CD4-positive, alpha-beta memory T cell (primary cell): Measurements from ENCODE around the gene MBD3L3. TPM values are rescaled to one million over a fixed set of nuclear protein-coding genes. Genes with fewer than 3 reads are reported as not detected.
A peak's percentile ranks its signal among the peaks of the same experiment; 100 is the strongest.
"Not testable (repeated sequence)": the region's sequence is repeated elsewhere in the genome, so short reads cannot be mapped to it uniquely, and the experiment has no call there.

Experiments
- CTCF ChIA-PET: fragments of 350-600 bp; sonication (Branson Sonifier 250); formaldehyde crosslinking; loops from one replicate; lab custom pipeline; 2021; ENCODE audit warnings: inconsistent platforms; ENCODE audit not compliant: partially characterized antibody; lab: Charles Lee
- POLR2A ChIA-PET: fragments of 350-600 bp; sonication (Branson Sonifier 250); formaldehyde crosslinking; loops from one replicate; lab custom pipeline; 2021; ENCODE audit not compliant: partially characterized antibody; lab: Charles Lee
- DNase-seq, 5 donors: peaks; one replicate each; pipeline versions ENCODE4 v3.0.0 to v3.0.0-alpha.2; 2020 to 2022; ENCODE audit warnings: mixed read lengths in 1 of 5
- H3K27ac ChIP-seq: one replicate; pipeline ENCODE4 v1.7.0; 2013; ENCODE audit warnings: low read depth, low read length
- H3K27me3 ChIP-seq: 2 replicates; pipeline ENCODE4 v1.7.0; 2013; ENCODE audit warnings: mild to moderate bottlenecking, low read length, moderate library complexity; ENCODE audit not compliant: insufficient read depth
- H3K36me3 ChIP-seq: 2 replicates; pipeline ENCODE4 v1.7.0; 2013; ENCODE audit warnings: mild to moderate bottlenecking, low read length, moderate library complexity; ENCODE audit not compliant: insufficient read depth
- H3K4me1 ChIP-seq: 2 replicates; pipeline ENCODE4 v1.7.0; 2013; ENCODE audit warnings: mild to moderate bottlenecking, low read length, moderate library complexity; ENCODE audit not compliant: insufficient read depth
- H3K4me3 ChIP-seq, 2 donors: one replicate each; pipeline ENCODE4 v1.7.0; 2013; ENCODE audit warnings: low read length in 2 of 2, mild to moderate bottlenecking in 1 of 2
- H3K9me3 ChIP-seq, 2 donors: one replicate each; pipeline ENCODE4 v1.7.0; 2013; ENCODE audit warnings: low read length in 2 of 2, control low read depth in 1 of 2; ENCODE audit not compliant: control insufficient read depth in 1 of 2
- H3K27ac Mint-ChIP-seq, 7 donors: one replicate each; pipeline ENCODE4 v1.8.0; 2020 to 2021; ENCODE audit warnings: mixed read lengths in 7 of 7, mild to moderate bottlenecking in 6 of 7, inconsistent platforms in 3 of 7, moderate library complexity in 3 of 7
- H3K27me3 Mint-ChIP-seq, 2 donors: one replicate each; pipeline ENCODE4 v1.8.0; 2020 to 2021; ENCODE audit warnings: mixed read lengths in 2 of 2
- H3K36me3 Mint-ChIP-seq, 2 donors: one replicate each; pipeline ENCODE4 v1.8.0; 2020 to 2021; ENCODE audit warnings: mixed read lengths in 2 of 2, inconsistent platforms in 1 of 2, mild to moderate bottlenecking in 1 of 2
- H3K4me1 Mint-ChIP-seq, 4 donors: one replicate each; pipeline ENCODE4 v1.8.0; 2020 to 2021; ENCODE audit warnings: mixed read lengths in 4 of 4, mild to moderate bottlenecking in 1 of 4
- H3K4me3 Mint-ChIP-seq, 8 donors: one replicate each; pipeline ENCODE4 v1.8.0; 2020 to 2021; ENCODE audit warnings: mixed read lengths in 8 of 8, mild to moderate bottlenecking in 7 of 8, moderate library complexity in 6 of 8, inconsistent platforms in 3 of 8
- H3K9me3 Mint-ChIP-seq, 8 donors: one replicate each; pipeline ENCODE4 v1.8.0; 2020 to 2021; ENCODE audit warnings: mixed read lengths in 8 of 8, mild to moderate bottlenecking in 5 of 8, inconsistent platforms in 3 of 8, moderate library complexity in 1 of 8
- intact Hi-C: fragments of 100-400 bp; cut with micrococcal nuclease; formaldehyde crosslinking; loops from one replicate; pipeline ENCODE4 v1.15.1; 2023
- polyA plus RNA-seq, 2 donors: library from polyadenylated mRNA; unstranded; fragments of 300-500 nt; fragmentation: Illumina TruSeq; gene quantifications; one replicate each; pipeline ENCODE4 v1.2.3, GENCODE V29; 2021
- total RNA-seq, 2 experiments: library from RNA; stranded (reverse); gene quantifications; one replicate each; pipeline ENCODE4 v1.2.3, GENCODE V29; 2021

Gene MBD3L3
- total RNA-seq (not detected), polyA plus RNA-seq (not detected)

DNA sequence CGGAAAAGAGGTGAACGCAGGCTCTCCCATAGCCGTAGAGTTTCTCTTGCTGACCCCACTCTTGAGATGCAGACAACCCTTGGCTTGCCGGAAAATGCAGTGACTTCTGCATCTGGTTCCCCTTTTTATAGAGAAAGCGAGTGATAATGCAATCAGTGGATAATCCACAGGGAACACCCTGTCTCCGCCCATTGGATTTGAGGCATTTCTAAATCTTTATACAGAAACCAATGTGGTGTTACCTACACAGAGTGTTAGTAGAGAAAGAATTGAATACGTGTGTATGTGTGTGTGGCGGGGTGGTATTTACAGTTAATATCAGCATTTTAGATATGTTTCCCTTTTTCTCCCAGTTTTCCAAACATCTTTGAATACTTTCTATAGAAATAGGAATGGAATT lies at the start of gene MBD3L3:
Gene MBD3L3 (minus strand): TSS at position 101 of the 400 bp plus-strand sequence. CDS start 71 bp downstream, at position 30.
- H3K36me3 Mint-ChIP-seq, H3K36me3 ChIP-seq, H3K27ac Mint-ChIP-seq, H3K9me3 ChIP-seq, H3K27ac ChIP-seq, H3K4me3 Mint-ChIP-seq, H3K4me3 ChIP-seq, H3K27me3 Mint-ChIP-seq, CTCF ChIA-PET, intact Hi-C loops, DNase-seq, H3K4me1 Mint-ChIP-seq, H3K4me1 ChIP-seq, H3K9me3 Mint-ChIP-seq, H3K27me3 ChIP-seq, POLR2A ChIA-PET: not testable (repeated sequence)

DNA sequence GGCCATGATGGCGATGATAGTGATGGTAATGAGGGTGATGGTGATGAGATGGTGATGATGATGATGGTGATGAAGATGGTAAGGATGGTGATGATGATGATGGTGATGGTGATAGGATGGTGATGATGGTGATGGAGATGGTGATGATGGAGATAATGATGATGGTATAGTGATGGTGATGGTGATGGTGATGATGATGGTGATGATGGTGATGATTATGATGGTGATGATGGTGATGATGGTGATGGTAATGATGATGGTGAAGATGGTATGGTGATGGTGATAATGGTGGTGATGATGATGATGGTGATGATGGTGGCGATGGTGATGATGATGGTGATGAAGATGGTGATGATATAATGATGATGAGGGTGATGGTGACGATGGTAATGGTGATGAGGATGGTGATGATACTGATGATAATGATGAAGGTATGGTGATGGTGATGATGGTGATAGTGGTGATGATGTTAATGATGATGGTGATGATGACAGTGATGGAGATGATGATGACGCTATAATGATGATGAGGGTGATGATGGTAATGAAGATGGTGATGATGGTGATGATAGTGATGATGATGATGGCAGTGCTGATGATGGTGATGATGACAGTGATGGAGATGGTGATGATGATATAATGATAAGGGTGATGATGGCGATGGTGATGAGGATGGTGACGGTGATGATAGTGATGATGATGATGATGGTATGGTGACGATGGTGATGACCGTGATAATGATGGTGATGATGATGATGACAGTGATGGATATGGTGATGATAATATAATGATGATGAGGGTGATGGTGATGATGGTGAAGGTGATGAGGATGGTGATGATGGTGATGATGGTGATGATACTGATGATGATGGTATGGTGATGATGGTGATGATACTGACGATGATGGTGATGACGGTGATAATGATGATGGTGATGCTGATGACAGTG lies 48.5 kb upstream of the MBD3L3 start:
- CTCF ChIA-PET = no interaction called here

GRCh38 chr19:7104747-7105447 lies 46.4 kb upstream of the MBD3L3 start:
- Histone ChIP-seq H3K27me3 (no peaks in the 10 kb centered on the region), H3K36me3 (no peaks in the 10 kb centered on the region), H3K4me3 (no peak overlapping the region), H3K4me1 (peaks cover 11% of the 10 kb centered on the region), H3K9me3 (no peaks in the 10 kb centered on the region), H3K27ac (no peak overlapping the region)
- Mint-ChIP-seq H3K4me3 (no peak overlapping the region), H3K36me3 (no peaks in the 10 kb centered on the region), H3K9me3 (no peaks in the 10 kb centered on the region), H3K4me1 (peaks cover 10 to 23% (median 13%) of the 10 kb centered on the region in 4 donors), H3K27me3 (peaks cover 0 to 3% of the 10 kb centered on the region in 2 donors), H3K27ac (no peak overlapping the region)
- CTCF ChIA-PET = no interaction called here
- no peak for DNase-seq
- intact Hi-C loops = no loop called here
- POLR2A ChIA-PET = no interaction called here

More for the DNA sequence above, 48.5 kb upstream of the MBD3L3 start:
- Histone ChIP-seq H3K27ac (no peak overlapping the region), H3K27me3 (no peaks in the 10 kb centered on the region), H3K4me1 (peaks cover 3% of the 10 kb centered on the region), H3K4me3 (no peak overlapping the region), H3K36me3 (no peaks in the 10 kb centered on the region), H3K9me3 (no peaks in the 10 kb centered on the region)
- peaks cover 0 to 3% of the 10 kb centered on the region in 2 donors for H3K27me3 Mint-ChIP-seq
- intact Hi-C loops = no loop called here
- no peak overlapping the region for H3K4me3 Mint-ChIP-seq
- no peaks in the 10 kb centered on the region for H3K36me3 Mint-ChIP-seq
- POLR2A ChIA-PET = no interaction called here
- no peak overlapping the region for H3K27ac Mint-ChIP-seq
- H3K9me3 Mint-ChIP-seq = no peaks in the 10 kb centered on the region
- DNase-seq = no peak
- peaks cover 3 to 6% (median 5%) of the 10 kb centered on the region in 4 donors for H3K4me1 Mint-ChIP-seq

- H3K27ac Mint-ChIP-seq = peak overlapping the region in 6 of 7 donors; percentile 53 to 83 (median 69)
- peak; percentile 43 to 58 (median 48) for DNase-seq
- peak overlapping the region; percentile 41 to 78 (median 70) for H3K4me3 Mint-ChIP-seq
- Histone ChIP-seq H3K4me3 (no peak overlapping the region), H3K4me1 (peaks cover 23% of the 10 kb centered on the region), H3K9me3 (no peaks in the 10 kb centered on the region), H3K27me3 (no peaks in the 10 kb centered on the region), H3K27ac (no peak overlapping the region), H3K36me3 (no peaks in the 10 kb centered on the region)
- peaks cover 5 to 10% of the 10 kb centered on the region in 2 donors for H3K36me3 Mint-ChIP-seq
- peaks cover 13 to 40% (median 27%) of the 10 kb centered on the region in 4 donors for H3K4me1 Mint-ChIP-seq
- intact Hi-C loops = loop anchor here (1.0 to 2.0 kb wide), 4 partner anchors 225 to 579 kb away; partner anchors contain the start of gene TRAPPC5
- POLR2A ChIA-PET = interaction anchor here (1.0 to 1.8 kb wide), 3 partner anchors 240 to 247 kb away, joined by 5 to 9 read pairs (median 5); partner anchors contain the start of gene ARHGEF18
- CTCF ChIA-PET = interaction anchor here (0.6 to 2.7 kb wide), 16 partner anchors 10 to 1139 kb away, joined by 3 to 21 read pairs (median 4); partner anchors contain the start of genes TRAPPC5 and ZNF557
- peaks cover 0 to 3% of the 10 kb centered on the region in 2 donors for H3K27me3 Mint-ChIP-seq
- peaks cover 0 to 17% (median 7%) of the 10 kb centered on the region in 8 donors for H3K9me3 Mint-ChIP-seq
Observed at GRCh38 chr19:7101498-7102253, 43.2 kb upstream of the MBD3L3 start.

DNA sequence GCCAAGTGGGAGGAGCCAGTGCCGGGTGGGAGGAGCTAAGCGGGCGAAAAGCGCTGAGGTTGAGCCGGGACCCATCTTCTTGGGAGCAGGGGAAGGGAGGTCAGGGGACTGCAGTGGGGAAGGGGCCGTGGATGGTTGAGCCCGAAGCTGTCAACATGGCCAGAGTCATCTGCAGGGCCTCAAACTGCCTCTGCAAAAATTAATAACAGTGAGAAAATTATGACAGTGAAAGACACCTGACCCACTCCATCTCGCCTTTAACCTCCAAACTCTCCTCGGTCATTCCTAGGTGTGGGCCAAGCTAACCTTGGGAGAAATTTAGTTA lies 41.1 kb upstream of the MBD3L3 start:
- peak overlapping the region; percentile 62 to 98 (median 93) for H3K27ac Mint-ChIP-seq
- no peak for DNase-seq
- peak overlapping the region; percentile 57 to 86 for H3K4me3 ChIP-seq
- peaks cover 13 to 40% (median 27%) of the 10 kb centered on the region in 4 donors for H3K4me1 Mint-ChIP-seq
- peaks cover 0 to 3% of the 10 kb centered on the region in 2 donors for H3K27me3 Mint-ChIP-seq
- H3K27ac ChIP-seq = peak overlapping the region; percentile 86
- no peaks in the 10 kb centered on the region for H3K36me3 ChIP-seq
- ChIA-PET CTCF (interaction anchor here (0.5 to 1.6 kb wide), 8 partner anchors 29 to 701 kb away, joined by 3 to 5 read pairs (median 4); partner anchors contain the start of gene ZNF557), POLR2A (interaction anchor here (0.6 to 1.9 kb wide), 14 partner anchors 14 to 845 kb away, joined by 3 to 31 read pairs (median 6); partner anchors contain the start of genes ARHGEF18, MAP2K7, PET100 and TRAPPC5)
- H3K4me1 ChIP-seq = peaks cover 23% of the 10 kb centered on the region
- peaks cover 0 to 33% (median 22%) of the 10 kb centered on the region in 8 donors for H3K9me3 Mint-ChIP-seq
- no peaks in the 10 kb centered on the region for H3K9me3 ChIP-seq
- peak overlapping the region; percentile 84 to 96 (median 92) for H3K4me3 Mint-ChIP-seq
- H3K36me3 Mint-ChIP-seq = peaks cover 16 to 18% of the 10 kb centered on the region in 2 donors
- H3K27me3 ChIP-seq = no peaks in the 10 kb centered on the region
- intact Hi-C loops = loop anchor here (1.0 kb wide), 1 partner anchor 30 kb away; the partner anchor contains the start of gene ZNF557
